Astrocyte of the cerebellum (primary cell): ENCODE results near the gene FAM120B.

ENCODE experiments used
- DNase-seq: peaks from one replicate; pipeline ENCODE4 v3.0.0-alpha.2; 2011; ENCODE audit warnings: low read depth
- H3K4me3 ChIP-seq: 2 replicates; pipeline ENCODE4 v1.5.1; 2011; ENCODE audit warnings: mild to moderate bottlenecking, low read depth, low read length, moderate library complexity
- CTCF ChIP-seq: IDR thresholded peaks from 2 replicates; pipeline ENCODE4 v1.5.1; 2012; ENCODE audit warnings: low read length, low read depth, moderate library complexity, mild to moderate bottlenecking; ENCODE audit errors: missing control alignments
- in situ Hi-C: cut with HindIII; loops from 2 replicates; pipeline ENCODE4 v1.10.0; 2017; ENCODE audit warnings: low sequenced_read_pairs

FAM120B gene

GRCh38 chr6:170429450-170429849, 122.9 kb downstream of the FAM120B start:
- no peak for TF ChIP-seq CTCF
- DNase-seq = no peak
- H3K4me3 ChIP-seq = no peak overlapping the region
- in situ Hi-C loops = no loop called here

GRCh38 chr6:170433163-170434116, 126.9 kb downstream of the FAM120B start:
- DNase-seq = no peak
- no peak overlapping the region for H3K4me3 ChIP-seq
- in situ Hi-C loops = no loop called here
- TF ChIP-seq CTCF = no peak

- H3K4me3 ChIP-seq = no peak overlapping the region
- TF ChIP-seq CTCF = no peak
- in situ Hi-C loops = no loop called here
- no peak for DNase-seq
These were observed 127.7 kb downstream of the FAM120B start for GRCh38 chr6:170434117-170434820.

- in situ Hi-C loops = no loop called here
- no peak for DNase-seq
- TF ChIP-seq CTCF = no peak
- no peak overlapping the region for H3K4me3 ChIP-seq
These were observed 128.2 kb downstream of the FAM120B start for GRCh38 chr6:170434821-170435155.

- DNase-seq = no peak
- H3K4me3 ChIP-seq = no peak overlapping the region
- in situ Hi-C loops = no loop called here
- TF ChIP-seq CTCF = no peak
These were observed 129.2 kb downstream of the FAM120B start for GRCh38 chr6:170435766-170436165.

GRCh38 chr6:170436209-170436809, 129.8 kb downstream of the FAM120B start:
- in situ Hi-C loops = no loop called here
- no peak for TF ChIP-seq CTCF
- no peak overlapping the region for H3K4me3 ChIP-seq
- DNase-seq = no peak
